Measurements from ENCODE around the gene KDM4B. TPM values are rescaled to one million over a fixed set of nuclear protein-coding genes. Genes with fewer than 3 reads are reported as not detected.
"Not testable (repeated sequence)": the region's sequence is repeated elsewhere in the genome, so short reads cannot be mapped to it uniquely, and the experiment has no call there.

KDM4B gene
- total and polyA plus RNA-seq, 3 experiments from 2014 or later: 14.6 to 16.0 (median 14.6) TPM

GRCh38 chr19:5164845-5165696 lies 196.2 kb downstream of the KDM4B start:
- H3K4me3 Mint-ChIP-seq; CTCF ChIA-PET; H3K36me3 ChIP-seq (ENCODE audit: insufficient read depth, low read length); H3K9me3 Mint-ChIP-seq; H3K27ac Mint-ChIP-seq; H3K36me3 Mint-ChIP-seq; H3K4me1 Mint-ChIP-seq; POLR2A ChIA-PET; H3K4me1 ChIP-seq (ENCODE audit: insufficient read depth, low read length); H3K27ac ChIP-seq (ENCODE audit: low read depth, low read length); DNase-seq; H3K27me3 ChIP-seq (ENCODE audit: insufficient read depth, low read length, poor library complexity, severe bottlenecking); H3K4me3 ChIP-seq (ENCODE audit: low read length); H3K9me3 ChIP-seq (ENCODE audit: low read length): not testable (repeated sequence)
- H3K27me3 Mint-ChIP-seq: peaks cover 0 to 11% of the 10 kb centered on the region in 2 donors

- no peak for DNase-seq
- Histone ChIP-seq H3K4me1 (ENCODE audit: insufficient read depth, low read length) (no peaks in the 10 kb centered on the region), H3K4me3 (ENCODE audit: low read length) (no peak overlapping the region), H3K27ac (ENCODE audit: low read depth, low read length) (no peak overlapping the region), H3K36me3 (ENCODE audit: insufficient read depth, low read length) (no peaks in the 10 kb centered on the region), H3K27me3 (ENCODE audit: insufficient read depth, low read length, poor library complexity, severe bottlenecking) (no peaks in the 10 kb centered on the region), H3K9me3 (ENCODE audit: low read length) (no peaks in the 10 kb centered on the region)
- no peak overlapping the region for H3K27ac Mint-ChIP-seq
- peaks cover 0 to 15% of the 10 kb centered on the region in 2 donors for H3K27me3 Mint-ChIP-seq
- CTCF ChIA-PET: no interaction called here
- peaks cover 0 to 3% (median 0%) of the 10 kb centered on the region in 5 donors for H3K9me3 Mint-ChIP-seq
- POLR2A ChIA-PET: no interaction called here
- no peaks in the 10 kb centered on the region for H3K36me3 Mint-ChIP-seq
- H3K4me3 Mint-ChIP-seq: no peak overlapping the region
- no peaks in the 10 kb centered on the region for H3K4me1 Mint-ChIP-seq
Observed at GRCh38 chr19:5165697-5166019, 196.7 kb downstream of the KDM4B start.

DNA sequence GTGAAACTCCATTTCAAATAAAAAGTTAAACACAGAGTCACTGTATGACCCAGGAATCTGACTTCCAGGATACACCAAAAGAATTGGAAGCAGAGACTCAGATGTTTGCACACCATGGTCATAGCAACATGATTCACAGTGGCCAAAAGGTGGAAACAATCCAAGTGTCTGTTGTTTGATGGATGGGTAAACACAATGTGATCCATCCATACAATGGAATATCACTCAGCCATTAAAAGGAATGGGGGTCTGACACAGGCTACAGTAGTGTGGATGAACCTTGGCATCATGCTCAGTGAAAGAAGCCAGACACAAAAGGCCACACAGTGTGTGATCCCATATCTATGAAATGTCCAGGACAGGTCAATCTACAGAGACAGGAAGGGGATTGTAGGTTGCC lies 197.3 kb downstream of the KDM4B start:
- H3K4me1 Mint-ChIP-seq: no peaks in the 10 kb centered on the region
- POLR2A ChIA-PET: no interaction called here

GRCh38 chr19:5170329-5170745 lies 201.4 kb downstream of the KDM4B start:
- peak overlapping the region in 1 of 8 donors; percentile 94 for H3K27ac Mint-ChIP-seq
- Histone ChIP-seq H3K4me3 (ENCODE audit: low read length) (no peak overlapping the region), H3K9me3 (ENCODE audit: low read length) (no peaks in the 10 kb centered on the region), H3K4me1 (ENCODE audit: insufficient read depth, low read length) (no peaks in the 10 kb centered on the region), H3K27me3 (ENCODE audit: insufficient read depth, low read length, poor library complexity, severe bottlenecking) (no peaks in the 10 kb centered on the region), H3K27ac (ENCODE audit: low read depth, low read length) (no peak overlapping the region), H3K36me3 (ENCODE audit: insufficient read depth, low read length) (no peaks in the 10 kb centered on the region)
- DNase-seq: peak in 4 of 5 donors; percentile 17 to 38 (median 36)
- H3K4me1 Mint-ChIP-seq: peaks cover 0 to 2% (median 0%) of the 10 kb centered on the region in 3 donors
- H3K9me3 Mint-ChIP-seq: peaks cover 0 to 3% (median 0%) of the 10 kb centered on the region in 5 donors
- H3K4me3 Mint-ChIP-seq: no peak overlapping the region
- H3K27me3 Mint-ChIP-seq: peaks cover 0 to 10% of the 10 kb centered on the region in 2 donors
- POLR2A ChIA-PET: no interaction called here
- CTCF ChIA-PET: interaction anchor here (1.1 kb wide), 1 partner anchor 12 kb away, joined by 3 read pairs; no protein-coding TSS in a partner anchor
- no peaks in the 10 kb centered on the region for H3K36me3 Mint-ChIP-seq

More for the DNA sequence above, 197.3 kb downstream of the KDM4B start:
- CTCF ChIA-PET: no interaction called here
- H3K9me3 Mint-ChIP-seq: peaks cover 0 to 3% (median 0%) of the 10 kb centered on the region in 5 donors
- H3K9me3 ChIP-seq (ENCODE audit: low read length): no peaks in the 10 kb centered on the region
- peaks cover 0 to 16% of the 10 kb centered on the region in 2 donors for H3K27me3 Mint-ChIP-seq
- no peak overlapping the region for H3K27ac Mint-ChIP-seq
- no peak overlapping the region for H3K4me3 ChIP-seq (ENCODE audit: low read length)
- H3K27ac ChIP-seq (ENCODE audit: low read depth, low read length): no peak overlapping the region
- no peaks in the 10 kb centered on the region for H3K4me1 ChIP-seq (ENCODE audit: insufficient read depth, low read length)
- no peaks in the 10 kb centered on the region for H3K27me3 ChIP-seq (ENCODE audit: insufficient read depth, low read length, poor library complexity, severe bottlenecking)
- no peak for DNase-seq
- no peaks in the 10 kb centered on the region for H3K36me3 Mint-ChIP-seq
- H3K4me3 Mint-ChIP-seq: no peak overlapping the region
- no peaks in the 10 kb centered on the region for H3K36me3 ChIP-seq (ENCODE audit: insufficient read depth, low read length)

DNA sequence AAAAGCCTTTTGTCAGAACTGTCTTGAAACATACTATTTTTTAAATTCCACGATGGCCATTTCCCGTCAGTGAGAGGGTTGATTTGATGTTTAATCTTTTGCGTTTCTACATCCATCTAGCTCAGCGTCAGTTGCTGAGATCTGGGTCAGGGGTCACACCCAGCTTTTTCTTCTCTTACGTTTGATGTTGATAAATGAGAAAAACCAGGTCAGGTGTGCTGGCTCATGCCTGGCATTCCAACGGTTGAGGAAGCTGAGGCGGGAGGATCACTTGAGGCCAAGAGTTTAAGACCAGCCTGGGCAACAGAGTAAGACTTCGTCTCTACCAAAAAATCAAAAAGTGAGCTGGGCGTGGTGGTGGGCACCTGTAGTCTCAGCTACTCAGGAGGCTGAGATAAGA lies 202.8 kb downstream of the KDM4B start:
- H3K9me3 Mint-ChIP-seq: peaks cover 0 to 3% (median 0%) of the 10 kb centered on the region in 5 donors
- DNase-seq: no peak
- no peak overlapping the region for H3K4me3 ChIP-seq (ENCODE audit: low read length)
- no peaks in the 10 kb centered on the region for H3K27me3 ChIP-seq (ENCODE audit: insufficient read depth, low read length, poor library complexity, severe bottlenecking)
- POLR2A ChIA-PET: no interaction called here
- no peaks in the 10 kb centered on the region for H3K9me3 ChIP-seq (ENCODE audit: low read length)
- CTCF ChIA-PET: interaction anchor here (0.6 to 1.1 kb wide), 3 partner anchors 13 to 105 kb away, joined by 3 read pairs; no protein-coding TSS in a partner anchor
- no peaks in the 10 kb centered on the region for H3K4me1 ChIP-seq (ENCODE audit: insufficient read depth, low read length)
- H3K4me3 Mint-ChIP-seq: no peak overlapping the region
- no peaks in the 10 kb centered on the region for H3K36me3 ChIP-seq (ENCODE audit: insufficient read depth, low read length)
- H3K4me1 Mint-ChIP-seq: peaks cover 0 to 2% (median 0%) of the 10 kb centered on the region in 3 donors
- no peak overlapping the region for H3K27ac ChIP-seq (ENCODE audit: low read depth, low read length)
- H3K27ac Mint-ChIP-seq: no peak overlapping the region
- H3K36me3 Mint-ChIP-seq: no peaks in the 10 kb centered on the region
- peaks cover 0 to 6% of the 10 kb centered on the region in 2 donors for H3K27me3 Mint-ChIP-seq

DNA sequence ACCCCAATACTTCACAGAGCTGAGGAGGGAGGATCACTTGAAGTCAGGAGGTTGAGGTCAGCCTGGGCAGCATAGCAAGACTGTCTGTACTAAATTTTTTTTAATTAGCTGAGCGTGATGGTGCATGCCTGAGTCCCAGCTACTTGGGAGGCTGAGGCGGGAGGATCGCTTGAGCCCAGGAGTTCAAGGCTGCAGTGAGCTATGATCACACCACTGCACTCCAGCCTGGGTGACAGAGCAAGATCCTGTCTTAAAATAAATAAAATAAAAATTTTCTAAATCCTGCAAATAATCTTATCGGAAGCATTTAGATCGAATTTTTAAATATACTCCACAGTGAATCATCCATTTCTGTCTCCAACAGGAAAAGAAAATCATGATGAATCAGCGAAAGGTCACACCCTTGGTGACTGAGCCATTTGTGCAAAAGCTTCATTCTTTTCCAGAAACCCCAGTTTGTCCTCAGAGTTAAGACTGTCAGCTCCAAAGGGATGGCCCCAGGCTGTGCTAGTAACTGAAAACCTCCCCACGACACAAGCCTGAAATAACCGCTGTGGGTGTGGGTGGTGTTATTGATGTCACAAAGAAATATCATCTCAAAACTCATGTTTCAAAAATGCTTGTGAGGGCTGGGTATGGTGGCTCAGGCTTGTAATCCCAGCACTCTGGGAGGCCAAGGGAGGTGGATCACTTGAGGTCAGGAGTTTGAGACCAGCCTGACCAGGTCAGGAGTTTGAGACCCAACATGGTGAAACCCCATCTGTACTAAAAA lies 204.1 kb downstream of the KDM4B start:
- no peaks in the 10 kb centered on the region for H3K36me3 ChIP-seq (ENCODE audit: insufficient read depth, low read length)
- H3K27ac ChIP-seq (ENCODE audit: low read depth, low read length): no peak overlapping the region
- Mint-ChIP-seq H3K9me3 (peaks cover 0 to 3% (median 0%) of the 10 kb centered on the region in 5 donors), H3K27ac (no peak overlapping the region), H3K4me3 (no peak overlapping the region), H3K4me1 (peaks cover 0 to 2% (median 0%) of the 10 kb centered on the region in 3 donors), H3K36me3 (no peaks in the 10 kb centered on the region), H3K27me3 (peaks cover 2 to 10% of the 10 kb centered on the region in 2 donors)
- no peaks in the 10 kb centered on the region for H3K27me3 ChIP-seq (ENCODE audit: insufficient read depth, low read length, poor library complexity, severe bottlenecking)
- POLR2A ChIA-PET: no interaction called here
- CTCF ChIA-PET: no interaction called here
- no peaks in the 10 kb centered on the region for H3K9me3 ChIP-seq (ENCODE audit: low read length)
- no peaks in the 10 kb centered on the region for H3K4me1 ChIP-seq (ENCODE audit: insufficient read depth, low read length)
- DNase-seq: no peak
- H3K4me3 ChIP-seq (ENCODE audit: low read length): no peak overlapping the region

GRCh38 chr19:5173993-5174392 lies 205.1 kb downstream of the KDM4B start:
- Histone ChIP-seq H3K36me3 (ENCODE audit: insufficient read depth, low read length) (no peaks in the 10 kb centered on the region), H3K4me1 (ENCODE audit: insufficient read depth, low read length) (no peaks in the 10 kb centered on the region), H3K27ac (ENCODE audit: low read depth, low read length) (no peak overlapping the region), H3K27me3 (ENCODE audit: insufficient read depth, low read length, poor library complexity, severe bottlenecking) (no peaks in the 10 kb centered on the region), H3K4me3 (ENCODE audit: low read length) (no peak overlapping the region), H3K9me3 (ENCODE audit: low read length) (no peaks in the 10 kb centered on the region)
- Mint-ChIP-seq H3K27me3 (peaks cover 3 to 14% of the 10 kb centered on the region in 2 donors), H3K27ac (no peak overlapping the region), H3K9me3 (peaks cover 0 to 3% (median 0%) of the 10 kb centered on the region in 5 donors), H3K4me3 (no peak overlapping the region), H3K36me3 (no peaks in the 10 kb centered on the region), H3K4me1 (peaks cover 0 to 2% (median 0%) of the 10 kb centered on the region in 3 donors)
- no peak for DNase-seq
- ChIA-PET POLR2A (no interaction called here), CTCF (no interaction called here)
